GM23248 (cell line): ENCODE measurements around the gene CLDN15.

Experiments used
- EZH2 ChIP-seq: fragments of 200-600 bp; sonication (generic); IDR thresholded peaks from 2 replicates; pipeline ENCODE4 v1.6.1; 2018; ENCODE audit warnings: antibody characterized with exemption, mild to moderate bottlenecking; ENCODE audit not compliant: insufficient read depth, poor library complexity, severe bottlenecking
- EZH2phosphoT487 ChIP-seq: fragments of 200-600 bp; sonication (generic); IDR thresholded peaks from 2 replicates; pipeline ENCODE4 v1.6.1; 2018; ENCODE audit warnings: antibody characterized with exemption, moderate library complexity, mild to moderate bottlenecking, low read depth; ENCODE audit not compliant: insufficient read depth

DNA sequence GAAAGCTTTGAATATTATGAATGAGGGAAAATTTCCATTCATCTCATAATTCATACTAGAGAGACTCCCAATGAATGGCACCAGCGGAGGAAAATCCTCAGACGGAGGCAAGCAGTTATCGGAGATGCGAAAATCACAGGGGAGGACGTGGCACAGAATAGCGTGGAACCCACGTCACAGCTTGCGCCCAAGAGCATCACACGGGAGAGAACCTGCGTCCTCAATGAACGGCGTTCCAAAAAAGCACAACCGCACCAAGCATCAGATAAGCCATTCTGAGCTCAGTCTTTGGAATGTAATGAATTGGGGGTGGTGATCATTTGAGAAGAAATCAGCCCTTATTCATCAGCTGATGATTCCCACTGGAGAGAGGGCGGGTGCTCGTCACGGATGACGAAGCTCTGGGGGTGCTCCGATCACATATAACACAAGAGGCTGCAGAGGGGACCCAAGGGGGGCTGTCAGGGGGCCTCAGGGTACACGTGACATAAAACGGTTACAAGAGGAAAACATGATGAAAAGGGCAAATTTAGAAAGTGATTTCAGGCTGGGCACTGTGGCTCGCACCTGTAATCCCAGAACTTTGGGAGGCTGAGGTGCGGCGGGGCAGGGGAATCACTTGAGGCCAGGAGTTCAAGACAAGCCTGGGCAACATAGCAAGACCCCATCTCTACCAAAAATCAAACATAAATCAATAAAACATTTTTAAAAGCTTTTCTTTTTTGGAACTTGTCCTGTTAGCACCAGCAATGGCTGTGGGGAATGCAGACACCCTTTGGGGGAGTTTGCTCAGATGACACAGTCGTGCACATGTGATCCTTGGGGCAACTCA is 41.1 kb upstream of the CLDN15 start:
- TF ChIP-seq EZH2phosphoT487: no peak
- no peak for TF ChIP-seq EZH2
